GM19452 (cell line): ENCODE measurements around the gene ZNF385A.
"Not testable (repeated sequence)": the region's sequence is repeated elsewhere in the genome, so short reads cannot be mapped to it uniquely, and the experiment has no call there.

Experiments
- ATAC-seq: cut with Tn5 transposase; IDR thresholded peaks from one replicate; pipeline ENCODE4 v1.9.1; 2021; ENCODE audit not compliant: unreplicated experiment

The ZNF385A gene

DNA sequence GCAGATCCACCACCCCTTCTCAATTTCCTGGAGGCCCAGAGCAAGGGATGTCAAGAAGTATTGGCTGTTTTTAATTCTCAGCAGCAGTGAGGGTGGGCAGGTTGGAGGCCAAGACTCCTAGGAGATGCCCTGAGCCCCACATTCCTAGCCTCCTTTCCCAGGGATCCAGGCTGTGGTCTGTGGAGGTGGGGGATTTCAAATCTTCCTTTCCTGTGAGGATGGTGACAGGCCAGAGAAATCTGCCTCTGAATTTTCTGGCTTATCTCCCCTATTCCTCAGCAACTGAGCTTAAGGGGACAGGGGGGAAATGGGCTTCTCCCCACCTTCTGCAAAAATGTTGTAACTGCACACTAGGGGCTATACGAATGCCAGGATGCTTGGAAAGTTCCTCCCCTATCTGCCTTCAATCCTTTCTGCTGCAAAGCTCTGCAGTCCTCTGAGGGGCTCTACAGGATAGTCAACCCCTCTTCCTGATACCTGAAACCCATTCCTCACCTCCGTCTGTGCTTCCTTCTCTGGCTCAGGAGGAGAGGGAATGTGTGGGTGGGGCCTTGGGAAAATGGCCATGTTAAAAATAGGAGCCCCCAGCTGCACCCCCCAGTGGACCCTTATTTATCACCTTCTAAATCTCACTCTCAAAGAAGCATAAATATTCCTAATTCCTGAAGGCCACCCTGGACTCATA is 26.9 kb downstream of the ZNF385A start:
- ATAC-seq, result no peak

DNA sequence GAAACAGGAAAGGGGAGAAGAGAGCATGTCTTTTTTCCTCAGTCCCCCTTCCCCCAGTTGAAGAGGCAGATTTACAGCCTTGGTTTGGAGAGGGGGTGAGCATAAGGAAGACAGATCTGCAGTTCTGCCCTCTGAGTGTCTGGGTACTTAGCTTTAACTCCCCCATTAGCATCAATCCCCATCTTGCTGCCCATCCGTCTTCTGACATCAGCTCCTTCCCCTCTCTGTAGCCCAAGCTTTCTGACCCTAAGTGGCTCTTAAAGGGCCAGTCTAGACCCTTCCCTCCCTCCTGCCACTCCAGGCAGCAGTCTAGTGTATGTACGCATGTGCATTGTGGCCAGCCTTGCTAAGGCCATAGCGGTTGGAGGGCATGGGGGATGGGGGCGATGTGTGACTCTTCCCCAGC is 27.6 kb downstream of the ZNF385A start:
- no peak for ATAC-seq

DNA sequence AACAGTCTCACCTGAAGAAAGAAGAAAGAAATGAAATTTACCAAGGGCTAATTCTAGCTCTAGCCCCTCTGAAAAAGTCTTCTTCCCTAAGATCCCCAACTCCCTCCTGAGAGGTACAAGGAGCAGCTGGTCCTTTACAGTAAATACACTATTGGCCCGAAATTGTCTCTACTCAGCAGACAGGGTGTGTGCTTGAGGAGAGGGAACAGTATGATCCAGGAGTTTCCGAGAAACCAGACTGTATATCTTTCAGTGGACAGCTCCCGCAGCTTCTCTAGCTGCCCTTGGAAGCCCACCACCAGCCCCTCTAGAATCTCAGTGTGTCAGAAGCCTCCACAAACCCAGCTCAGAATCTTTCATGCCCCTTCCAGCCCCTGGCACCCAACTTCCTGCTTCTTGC is 28.3 kb downstream of the ZNF385A start:
- ATAC-seq, result no peak

DNA sequence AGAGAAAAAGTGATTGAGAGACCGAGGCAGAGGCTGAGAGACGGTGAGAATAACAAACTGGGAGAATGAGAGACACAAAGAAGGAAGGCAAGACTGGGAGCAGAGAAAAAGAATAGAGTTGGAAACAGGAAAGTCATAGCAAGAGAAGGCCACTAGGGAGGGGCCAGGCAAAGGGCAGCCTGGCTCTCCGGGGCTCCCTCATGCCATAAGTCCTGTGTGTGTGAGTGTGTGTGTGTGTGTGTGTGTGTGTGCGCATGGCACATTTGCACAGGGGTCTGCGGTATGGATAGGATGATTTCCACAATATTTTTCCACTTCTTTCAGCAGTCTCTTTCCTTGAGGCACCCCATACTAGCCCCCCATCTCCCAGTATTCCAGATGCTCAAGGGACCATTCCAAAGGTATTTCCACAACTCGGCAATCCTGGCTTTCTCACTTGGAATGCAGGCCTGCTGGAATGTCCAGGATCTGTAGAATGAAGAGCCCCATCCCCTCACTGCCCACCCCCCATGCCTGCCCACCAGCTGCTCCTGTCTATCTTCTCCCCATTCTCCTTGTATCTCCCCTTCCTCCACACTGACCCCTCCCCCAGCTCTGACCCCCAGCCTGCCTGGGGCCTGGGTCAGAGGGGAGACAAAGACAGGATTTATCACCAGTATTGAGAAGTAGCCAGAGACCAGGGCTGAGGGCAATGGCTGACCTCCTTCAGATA is 29.3 kb downstream of the ZNF385A start:
- ATAC-seq, result no peak

DNA sequence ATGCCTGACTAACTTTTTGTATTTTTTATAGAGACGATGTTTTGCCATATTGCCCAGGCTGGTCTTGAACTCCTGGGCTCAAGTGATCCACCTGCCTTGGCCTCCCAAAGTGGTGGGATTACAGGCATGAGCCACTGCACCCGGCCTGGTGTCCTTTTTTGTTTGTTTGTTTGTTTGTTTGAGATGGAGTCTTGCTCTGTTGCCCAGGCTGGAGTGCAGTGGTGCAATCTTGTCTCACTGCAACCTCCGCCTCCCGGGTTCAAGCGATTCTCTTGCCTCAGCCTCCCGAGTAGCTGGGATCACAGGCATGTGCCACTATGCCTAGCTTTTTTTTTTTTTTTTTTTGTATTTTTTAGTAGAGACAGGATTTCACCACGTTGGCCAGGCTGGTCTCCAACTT is 30.3 kb downstream of the ZNF385A start:
- ATAC-seq, result not testable (repeated sequence)

DNA sequence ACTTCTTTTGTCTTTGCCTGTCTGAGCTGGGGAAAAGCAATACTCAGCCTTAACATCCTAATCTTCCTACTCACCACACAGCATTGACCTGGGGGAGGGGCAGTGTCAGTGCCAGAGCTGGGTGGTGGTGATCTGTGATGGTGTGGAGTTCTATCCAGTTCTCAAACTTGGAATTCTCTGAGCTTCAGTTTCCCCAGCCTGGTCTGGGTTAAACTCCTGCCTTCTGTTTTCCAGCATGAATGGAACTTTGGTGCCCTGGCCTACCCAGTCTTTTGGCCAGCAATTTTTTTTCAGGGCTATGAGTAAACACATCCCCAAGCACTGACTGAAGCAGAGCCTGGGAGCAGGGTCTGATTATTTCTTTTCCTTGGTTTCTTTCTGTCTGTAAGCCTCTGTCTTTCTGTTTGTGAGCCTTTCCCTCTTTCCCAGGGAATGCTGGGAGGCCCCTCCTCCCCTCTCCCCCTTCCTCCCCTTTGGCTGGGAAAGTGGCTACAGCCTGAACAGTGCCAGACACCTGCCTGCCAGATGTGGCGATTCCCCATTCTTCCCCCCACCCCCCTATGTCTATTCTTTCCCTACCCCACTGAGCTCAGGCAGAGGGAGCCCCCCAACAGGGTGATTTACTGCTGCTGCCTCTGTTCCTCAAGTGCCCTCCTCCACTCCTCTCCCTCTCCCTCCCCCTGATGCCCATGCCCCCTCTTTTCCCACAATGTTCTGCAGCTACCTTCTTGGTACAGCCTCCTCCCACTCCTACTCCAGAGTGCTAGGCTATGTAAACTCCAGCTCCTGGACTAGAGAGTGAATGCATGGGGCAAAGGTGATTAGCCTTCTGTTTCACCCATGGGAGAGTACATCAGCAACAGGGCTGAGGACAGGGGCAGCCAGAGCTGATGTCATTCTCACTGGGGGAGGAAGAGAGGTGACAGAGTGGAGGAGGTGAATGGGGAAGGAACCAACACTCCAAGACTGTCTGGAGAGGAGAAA is 31.4 kb downstream of the ZNF385A start:
- no peak for ATAC-seq

DNA sequence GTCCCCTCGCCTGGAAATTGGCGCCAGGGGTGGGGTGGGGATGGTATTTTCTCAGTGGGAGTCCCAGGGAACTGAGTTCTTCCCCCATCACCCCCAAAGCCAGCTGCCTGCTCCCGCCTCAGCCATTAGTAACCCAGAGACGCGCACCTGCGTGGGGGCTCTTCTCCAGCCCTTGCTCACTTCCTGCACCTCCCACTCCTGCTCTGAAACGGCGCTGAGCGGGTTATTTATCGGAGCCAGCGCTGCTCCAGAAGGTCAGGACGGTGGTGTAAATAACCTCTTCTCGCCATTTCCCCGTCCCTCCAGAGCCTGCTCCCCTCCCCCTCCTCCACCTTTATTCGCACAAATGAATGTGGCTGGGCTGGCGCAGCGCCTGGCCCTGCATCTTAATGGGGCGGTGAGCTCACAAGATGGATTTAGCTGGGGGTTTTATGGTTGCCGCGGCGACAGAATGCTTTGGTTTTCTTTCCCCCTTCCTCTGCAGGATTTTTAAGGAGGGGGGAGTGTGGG is 32.5 kb downstream of the ZNF385A start:
- ATAC-seq, result no peak

DNA sequence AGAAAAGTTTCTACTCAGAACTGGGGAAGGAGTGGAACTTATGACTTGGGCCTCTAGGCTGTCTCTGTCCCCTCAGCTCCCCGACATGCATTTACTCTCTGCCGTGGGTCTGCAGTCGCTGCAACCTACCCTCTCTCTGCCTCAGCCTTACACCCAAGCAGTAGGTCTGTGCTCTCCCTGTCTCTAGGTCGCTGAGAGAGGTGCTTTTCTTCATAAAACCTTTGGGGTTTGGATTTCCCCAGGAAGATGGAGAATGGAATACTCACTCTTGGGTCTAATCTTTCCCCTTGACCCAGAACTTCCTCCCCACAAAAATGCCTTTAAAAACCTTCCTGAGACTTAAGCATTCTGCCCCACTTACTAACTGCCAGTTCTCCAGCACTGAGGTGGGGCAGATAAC is 33.2 kb downstream of the ZNF385A start:
- no peak for ATAC-seq

DNA sequence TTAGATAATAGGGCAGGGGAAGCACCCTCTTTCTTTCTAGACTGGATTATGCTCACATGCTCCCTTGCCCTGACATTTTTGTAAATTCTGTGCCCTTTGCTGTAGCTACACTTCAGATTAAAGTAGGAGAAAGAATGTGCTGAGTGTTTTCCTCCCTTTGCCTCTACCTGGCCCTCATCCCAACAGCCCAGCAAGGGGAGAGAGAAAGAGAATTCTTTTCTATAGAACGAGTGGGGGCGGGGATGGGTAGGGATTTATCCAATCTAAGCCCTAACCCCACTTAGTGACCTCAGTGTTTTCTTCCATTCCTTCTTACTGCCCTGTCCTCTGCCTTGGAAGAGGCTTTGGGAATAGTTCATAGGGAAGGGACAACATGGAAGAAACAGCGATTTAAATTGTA is 33.8 kb downstream of the ZNF385A start:
- ATAC-seq, result no peak

DNA sequence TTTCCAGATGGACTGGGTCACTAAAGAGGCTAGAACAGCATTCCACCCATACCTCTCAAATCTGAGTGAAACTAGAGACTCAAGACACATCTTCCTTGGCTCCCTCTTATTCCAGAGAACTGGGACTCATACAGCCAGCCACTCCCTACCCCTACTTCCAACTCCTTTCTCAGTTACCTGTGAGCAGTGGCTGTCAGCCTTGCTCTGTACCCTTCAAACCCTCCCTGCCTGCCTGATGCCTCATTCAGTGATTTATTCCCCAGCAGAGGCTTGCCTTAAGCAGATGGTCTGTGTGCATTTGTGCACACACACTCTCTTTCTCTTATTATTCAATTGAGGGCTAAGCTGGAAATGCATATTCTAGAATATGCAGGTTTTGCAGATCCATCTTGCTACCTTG is 34.9 kb downstream of the ZNF385A start:
- ATAC-seq, result no peak

DNA sequence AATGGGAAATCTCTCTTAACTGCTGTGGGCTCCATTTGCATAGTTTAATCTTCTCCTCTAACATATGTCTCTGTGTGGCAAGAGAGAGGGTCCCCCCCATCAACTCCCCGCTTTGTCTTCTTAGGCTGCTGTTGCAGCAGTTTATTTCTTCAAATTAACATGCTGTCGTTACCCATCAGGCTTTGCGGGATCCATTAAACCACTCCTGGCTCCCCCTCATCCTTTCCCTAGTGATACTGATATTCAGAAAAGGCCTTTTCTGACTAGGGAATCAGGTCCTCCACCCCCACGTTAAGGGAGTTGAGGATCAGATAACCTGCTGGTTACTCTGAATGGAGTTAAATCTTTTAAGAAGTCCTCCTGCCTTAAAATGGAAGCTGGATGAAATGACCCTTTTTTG is 35.5 kb downstream of the ZNF385A start:
- no peak for ATAC-seq

DNA sequence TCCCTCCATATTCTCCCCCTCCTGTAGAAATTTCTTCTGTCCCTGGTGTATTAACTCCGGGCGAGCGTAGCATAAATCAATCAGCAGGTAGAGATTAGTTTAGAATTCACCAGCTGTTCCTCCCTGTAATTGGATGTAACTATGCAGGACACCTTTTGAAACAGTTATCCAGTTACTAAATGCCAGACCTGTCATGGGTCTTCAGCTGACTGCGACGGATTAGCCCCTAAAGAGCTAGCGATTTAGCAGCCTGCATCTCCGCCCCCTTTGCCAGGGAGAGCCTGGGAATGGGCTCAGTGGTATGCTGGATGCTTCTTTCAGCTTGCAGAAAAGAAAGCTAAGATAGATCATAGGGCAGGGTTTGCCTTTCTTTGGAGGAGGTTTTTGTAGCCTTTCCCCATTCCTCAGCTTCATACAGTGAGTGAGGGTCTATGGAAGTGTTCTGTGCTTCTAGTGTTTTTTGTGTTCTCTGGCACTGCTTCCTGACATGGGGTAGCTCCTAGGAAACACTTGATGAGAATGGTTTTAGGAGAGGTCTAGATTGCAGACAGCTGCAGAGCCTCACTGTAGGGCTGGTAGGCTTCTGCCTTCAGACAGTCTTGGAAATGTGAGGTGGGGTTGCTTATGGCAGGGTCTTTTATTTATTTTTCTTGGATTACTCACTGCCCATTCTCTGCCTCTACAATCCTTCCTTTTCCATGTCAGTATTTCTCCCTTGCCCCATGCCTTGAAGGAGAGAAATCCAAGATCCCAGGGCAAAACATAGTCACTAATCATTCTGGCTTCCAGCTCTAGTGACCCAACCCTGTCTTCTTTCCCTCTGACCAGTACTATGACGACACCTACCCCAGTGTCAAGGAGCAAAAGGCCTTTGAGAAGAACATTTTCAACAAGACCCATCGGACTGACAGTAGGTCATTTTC is 42.9 kb downstream of the ZNF385A start:
- ATAC-seq, result no peak

DNA sequence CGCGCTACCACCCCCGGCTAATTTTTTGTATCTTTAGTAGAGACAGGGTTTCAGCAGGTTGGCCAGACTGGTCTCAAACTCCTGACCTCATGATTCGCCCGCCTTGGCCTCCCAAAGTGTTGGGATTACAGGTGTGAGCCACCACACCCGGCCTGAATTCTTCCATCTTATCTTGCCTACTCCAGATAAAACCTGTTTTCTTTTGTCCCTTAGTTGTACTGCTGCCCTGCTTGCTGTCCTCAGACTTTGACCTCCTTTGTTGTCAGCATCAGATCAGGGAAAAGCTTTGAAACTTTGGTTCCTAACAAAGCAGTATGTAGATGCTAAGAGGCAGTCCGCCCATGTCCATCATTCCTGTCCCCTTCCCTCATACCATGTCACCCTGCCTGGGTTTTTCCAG is 43.7 kb downstream of the ZNF385A start:
- ATAC-seq, result no peak

DNA sequence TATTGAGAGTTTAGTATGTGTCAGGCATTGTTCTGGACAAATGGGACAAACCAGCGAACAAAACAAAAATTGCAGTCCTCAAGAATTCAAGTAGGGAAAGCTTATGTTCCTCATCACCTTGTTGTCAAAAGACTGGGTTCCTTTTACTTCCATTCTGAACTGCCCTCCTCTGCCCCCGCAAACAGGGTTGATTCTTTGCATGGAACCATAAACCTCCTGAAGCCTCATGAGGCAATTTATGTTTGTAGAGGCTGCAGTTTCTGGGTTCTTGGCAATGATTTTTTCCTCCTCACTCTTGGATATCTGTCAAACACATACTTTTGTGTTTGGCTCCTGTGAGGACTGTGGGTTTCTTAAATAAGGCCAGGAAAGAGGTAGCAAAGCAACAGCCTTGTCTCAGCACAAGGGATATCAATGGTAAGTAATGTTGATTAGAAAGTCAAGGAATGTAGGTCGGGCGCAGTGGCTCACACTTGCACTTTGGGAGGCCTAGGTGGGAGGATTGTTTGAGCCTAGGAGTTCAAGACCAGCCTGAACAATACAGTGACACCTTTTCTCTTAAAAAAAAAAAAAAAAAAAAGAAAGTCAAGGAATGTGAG is 45.7 kb downstream of the ZNF385A start:
- ATAC-seq, result no peak

DNA sequence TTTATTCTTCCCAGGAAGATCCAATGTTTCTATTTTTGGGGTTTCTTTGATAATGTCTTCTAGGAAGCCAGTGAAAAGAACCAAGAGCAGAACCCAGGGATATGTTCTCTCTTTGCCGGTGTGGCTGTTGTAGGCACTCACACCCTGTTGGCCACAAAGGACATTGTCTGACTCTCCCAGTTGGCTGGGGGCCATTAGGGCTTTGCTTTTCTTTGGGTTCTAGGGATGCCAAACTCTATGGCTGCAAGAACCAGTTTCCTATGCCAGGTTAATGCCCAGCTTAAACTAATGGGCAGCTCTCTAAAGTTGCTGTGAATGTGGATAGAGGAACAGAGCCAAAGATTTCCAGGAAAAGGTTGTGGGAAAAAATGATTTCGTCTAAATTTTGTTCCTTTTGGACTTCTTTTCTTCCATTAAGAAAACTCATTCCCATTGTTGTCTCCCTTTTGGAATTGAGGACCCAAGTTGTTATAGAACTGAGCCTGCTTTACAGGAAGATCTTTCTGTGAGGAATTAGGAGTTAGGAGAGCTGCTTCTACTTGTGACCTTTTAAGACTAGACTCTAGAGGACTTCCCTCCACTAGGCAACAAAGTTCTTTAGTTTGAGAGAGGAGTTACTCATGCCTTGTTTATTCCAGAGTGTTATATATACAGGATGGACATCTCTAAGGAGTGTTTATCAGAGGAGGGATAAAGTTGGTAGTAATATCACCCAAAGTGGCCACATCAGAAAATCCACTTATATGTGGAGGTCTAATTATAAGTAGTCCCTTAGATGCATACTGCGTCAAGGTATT is 46.5 kb downstream of the ZNF385A start:
- ATAC-seq, result no peak

DNA sequence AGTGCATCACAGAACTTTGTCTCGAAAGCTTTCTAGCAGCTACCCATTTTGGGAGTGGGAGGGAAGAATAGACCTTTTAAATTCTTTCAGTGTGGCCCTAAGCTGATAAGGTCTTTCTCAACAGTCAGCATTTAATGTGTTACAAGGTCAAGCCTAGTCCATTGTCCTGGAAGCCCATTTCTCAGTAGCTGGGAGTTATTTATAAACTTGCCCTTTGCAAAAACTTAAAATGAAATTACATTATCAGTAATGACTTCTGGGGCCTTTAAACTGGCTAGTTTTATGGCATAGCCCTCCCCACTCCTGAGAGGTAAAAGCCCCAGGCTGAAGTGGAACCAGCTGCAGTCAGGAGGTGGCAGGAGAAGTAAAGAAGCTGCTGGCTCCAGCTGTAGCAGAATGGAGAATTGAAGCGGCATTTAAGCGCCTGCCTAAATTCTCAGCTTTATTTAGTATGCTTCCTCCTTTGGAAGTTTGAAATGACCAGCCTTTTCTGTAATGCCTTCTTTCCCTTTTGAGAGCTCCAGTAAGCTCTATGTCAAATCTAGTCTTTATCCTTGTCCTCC is 47.2 kb downstream of the ZNF385A start:
- ATAC-seq, result no peak

DNA sequence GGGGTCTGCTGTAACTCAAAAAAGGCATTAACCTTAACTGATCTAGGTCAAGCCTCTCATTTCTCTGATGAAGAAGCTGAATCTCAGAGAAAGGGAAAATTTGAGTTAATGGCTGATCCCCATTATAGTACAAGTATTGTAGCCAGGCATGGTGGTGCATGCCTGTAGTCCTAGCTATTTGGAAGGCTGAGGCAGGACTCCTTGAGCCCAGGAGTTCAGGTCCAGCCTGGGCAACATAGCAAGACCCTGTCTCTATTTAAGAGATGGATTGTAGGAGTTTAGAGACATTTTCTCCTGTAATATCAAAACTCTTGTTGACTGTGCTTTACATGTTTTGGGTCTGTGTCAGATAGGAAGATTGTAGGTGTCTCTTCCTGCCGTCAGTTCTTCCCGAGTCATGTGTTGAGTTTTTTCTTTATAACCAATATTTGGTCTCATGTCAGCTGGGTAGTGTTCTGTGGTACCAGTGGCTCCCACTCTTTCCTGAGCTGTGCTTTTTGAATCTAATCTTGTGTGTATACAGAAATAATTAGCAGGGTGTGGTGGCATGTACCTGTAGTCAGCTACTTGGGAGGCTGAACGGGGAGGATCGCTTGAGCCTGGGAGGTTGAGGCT is 51.0 kb downstream of the ZNF385A start:
- no peak for ATAC-seq

DNA sequence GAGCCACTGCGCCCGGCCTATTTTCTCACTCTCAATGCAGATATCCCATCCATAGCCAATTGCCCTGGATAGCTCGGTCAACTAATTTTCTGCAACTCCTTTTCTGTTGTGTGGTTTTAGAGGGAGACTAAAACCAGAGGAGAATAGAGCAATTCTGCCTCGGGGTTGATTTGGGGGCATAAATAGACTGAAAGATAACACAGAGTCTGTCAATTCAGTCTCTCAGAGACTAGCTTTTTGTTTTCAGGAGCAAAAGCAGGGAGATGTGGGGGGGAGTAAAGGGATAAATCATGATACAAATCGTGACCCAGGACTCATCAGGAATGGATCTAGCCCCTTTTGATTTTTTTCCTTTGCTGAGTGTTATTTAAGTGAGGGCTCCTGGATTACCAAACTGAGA is 53.1 kb downstream of the ZNF385A start:
- ATAC-seq, result no peak
